Neural progenitor cell (in vitro differentiated cells): ENCODE results near the gene GSTO2. TPM values are rescaled to one million over a fixed set of nuclear protein-coding genes. Genes with fewer than 3 reads are reported as not detected.
"Not testable (repeated sequence)": the region's sequence is repeated elsewhere in the genome, so short reads cannot be mapped to it uniquely, and the experiment has no call there.

Experiments used
- DNase-seq: peaks from one replicate; pipeline ENCODE4 v3.0.0-alpha.2; 2016; ENCODE audit warnings: low spot score
- H2AFZ ChIP-seq: fragments of 200-600 bp; sonication (generic); replicated peaks from 2 replicates; pipeline ENCODE4 v1.6.1; 2016; ENCODE audit warnings: antibody characterized with exemption
- H3F3A ChIP-seq: fragments of 200-600 bp; sonication (generic); 2 replicates; pipeline ENCODE4 v1.6.1; 2016; ENCODE audit warnings: antibody characterized with exemption, low read depth
- H3K27ac ChIP-seq: fragments of 200-600 bp; sonication (generic); 2 replicates; pipeline ENCODE4 v1.5.1; 2016; ENCODE audit warnings: mild to moderate bottlenecking
- H3K27me3 ChIP-seq: fragments of 200-600 bp; sonication (generic); 2 replicates; pipeline ENCODE4 v1.6.1; 2016; ENCODE audit warnings: mild to moderate bottlenecking, moderate library complexity
- H3K36me3 ChIP-seq: fragments of 200-600 bp; sonication (generic); 2 replicates; pipeline ENCODE4 v1.5.1; 2016
- H3K4me1 ChIP-seq: fragments of 200-600 bp; sonication (generic); 2 replicates; pipeline ENCODE4 v1.6.1; 2016; ENCODE audit warnings: mixed run types
- H3K4me2 ChIP-seq: fragments of 200-600 bp; sonication (generic); 2 replicates; pipeline ENCODE4 v1.6.1; 2016
- H3K4me3 ChIP-seq: fragments of 200-600 bp; sonication (generic); 2 replicates; pipeline ENCODE4 v1.5.1; 2016
- H3K79me2 ChIP-seq: fragments of 200-600 bp; sonication (generic); 2 replicates; pipeline ENCODE4 v1.6.1; 2016; ENCODE audit warnings: low read depth
- H3K9ac ChIP-seq: fragments of 200-600 bp; sonication (generic); 2 replicates; pipeline ENCODE4 v1.6.1; 2016
- H3K9me3 ChIP-seq: fragments of 200-600 bp; sonication (generic); 2 replicates; pipeline ENCODE4 v1.5.1; 2016; ENCODE audit warnings: low read depth
- H4K20me1 ChIP-seq: fragments of 200-600 bp; sonication (generic); 2 replicates; pipeline ENCODE4 v1.6.1; 2016; ENCODE audit warnings: low read depth
- H3K27ac Mint-ChIP-seq: 3 replicates; pipeline ENCODE4 v1.8.0; 2021; ENCODE audit warnings: mixed read lengths
- H3K27me3 Mint-ChIP-seq: 2 replicates; pipeline ENCODE4 v1.8.0; 2022; ENCODE audit warnings: low read depth, mild to moderate bottlenecking, inconsistent platforms, moderate library complexity, mixed read lengths; ENCODE audit not compliant: insufficient read depth
- H3K36me3 Mint-ChIP-seq: 3 replicates; pipeline ENCODE4 v1.8.0; 2021; ENCODE audit warnings: mixed read lengths
- H3K4me1 Mint-ChIP-seq: 3 replicates; pipeline ENCODE4 v1.8.0; 2021; ENCODE audit warnings: mixed read lengths
- H3K4me3 Mint-ChIP-seq: 3 replicates; pipeline ENCODE4 v1.8.0; 2021; ENCODE audit warnings: mild to moderate bottlenecking, moderate library complexity, mixed read lengths
- H3K9me3 Mint-ChIP-seq: 3 replicates; pipeline ENCODE4 v1.8.0; 2020; ENCODE audit warnings: mixed read lengths
- CTCF ChIP-seq: fragments of 200-600 bp; sonication (generic); IDR thresholded peaks from 2 replicates; pipeline ENCODE4 v1.5.1; 2017; ENCODE audit warnings: antibody characterized with exemption, mild to moderate bottlenecking
- EZH2 ChIP-seq: fragments of 200-600 bp; sonication (generic); IDR thresholded peaks from 2 replicates; pipeline ENCODE4 v1.6.1; 2017; ENCODE audit warnings: antibody characterized with exemption, mild to moderate bottlenecking, moderate library complexity
- EZH2phosphoT487 ChIP-seq: fragments of 200-600 bp; sonication (generic); IDR thresholded peaks from 2 replicates; pipeline ENCODE4 v1.6.1; 2017; ENCODE audit warnings: antibody characterized with exemption
- total RNA-seq: library from RNA; depleted of rRNA; stranded (reverse); fragments of >200 nt; gene quantifications from 2 replicates; pipeline ENCODE4 v1.2.3, GENCODE V29; 2015; ENCODE audit warnings: low replicate concordance

Gene GSTO2
- total RNA-seq, 1 donor from 2014 or later, result 4.9 TPM

- H3K27ac ChIP-seq, result no peak overlapping the region
These were observed 23.8 kb upstream of the GSTO2 start for GRCh38 chr10:104245066-104245632.

GRCh38 chr10:104246976-104247375 is 22.0 kb upstream of the GSTO2 start:
- no peaks in the 10 kb centered on the region for H4K20me1 ChIP-seq
- Mint-ChIP-seq H3K4me3 (no peak overlapping the region), H3K27ac (no peak overlapping the region), H3K9me3 (no peaks in the 10 kb centered on the region), H3K27me3 (peaks cover 6% of the 10 kb centered on the region), H3K4me1 (peaks cover 7% of the 10 kb centered on the region), H3K36me3 (no peaks in the 10 kb centered on the region)
- no peak overlapping the region for H3K4me3 ChIP-seq
- no peak overlapping the region for H3K9ac ChIP-seq
- H3K27ac ChIP-seq, result no peak overlapping the region
- no peaks in the 10 kb centered on the region for H3K9me3 ChIP-seq
- H3K36me3 ChIP-seq, result no peaks in the 10 kb centered on the region
- H3K4me1 ChIP-seq, result no peaks in the 10 kb centered on the region
- H3F3A ChIP-seq, result no peaks in the 10 kb centered on the region
- no peak overlapping the region for H3K4me2 ChIP-seq
- TF ChIP-seq CTCF (no peak), EZH2phosphoT487 (no peak), EZH2 (no peak)
- DNase-seq, result no peak
- H3K27me3 ChIP-seq, result peaks cover 1% of the 10 kb centered on the region
- no peaks in the 10 kb centered on the region for H3K79me2 ChIP-seq
- H2AFZ ChIP-seq, result no peak overlapping the region

More at GRCh38 chr10:104245066-104245632, 23.8 kb upstream of the GSTO2 start:
- no peaks in the 10 kb centered on the region for H3K9me3 ChIP-seq
- H3K9ac ChIP-seq, result no peak overlapping the region
- H3K79me2 ChIP-seq, result no peaks in the 10 kb centered on the region
- H3K27me3 ChIP-seq, result no peaks in the 10 kb centered on the region
- H2AFZ ChIP-seq, result no peak overlapping the region
- DNase-seq, result no peak
- no peak overlapping the region for H3K4me3 ChIP-seq
- H3K36me3 ChIP-seq, result no peaks in the 10 kb centered on the region
- Mint-ChIP-seq H3K36me3 (no peaks in the 10 kb centered on the region), H3K9me3 (no peaks in the 10 kb centered on the region), H3K4me3 (no peak overlapping the region), H3K27ac (no peak overlapping the region), H3K27me3 (peaks cover 6% of the 10 kb centered on the region), H3K4me1 (no peaks in the 10 kb centered on the region)
- no peaks in the 10 kb centered on the region for H3K4me1 ChIP-seq
- no peaks in the 10 kb centered on the region for H3F3A ChIP-seq
- H4K20me1 ChIP-seq, result no peaks in the 10 kb centered on the region
- no peak for TF ChIP-seq CTCF
- no peak overlapping the region for H3K4me2 ChIP-seq

- Mint-ChIP-seq H3K36me3 (no peaks in the 10 kb centered on the region), H3K4me3 (no peak overlapping the region), H3K27me3 (peaks cover 6% of the 10 kb centered on the region), H3K4me1 (peaks cover 7% of the 10 kb centered on the region), H3K27ac (no peak overlapping the region), H3K9me3 (no peaks in the 10 kb centered on the region)
- no peaks in the 10 kb centered on the region for H3F3A ChIP-seq
- DNase-seq, result no peak
- no peak overlapping the region for H3K4me3 ChIP-seq
- H3K4me1 ChIP-seq, result no peaks in the 10 kb centered on the region
- H3K79me2 ChIP-seq, result no peaks in the 10 kb centered on the region
- H3K4me2 ChIP-seq, result no peak overlapping the region
- no peaks in the 10 kb centered on the region for H4K20me1 ChIP-seq
- TF ChIP-seq EZH2 (no peak), EZH2phosphoT487 (no peak), CTCF (no peak)
- H3K27ac ChIP-seq, result no peak overlapping the region
- H2AFZ ChIP-seq, result no peak overlapping the region
- H3K9ac ChIP-seq, result no peak overlapping the region
- H3K9me3 ChIP-seq, result no peaks in the 10 kb centered on the region
- H3K27me3 ChIP-seq, result peaks cover 8% of the 10 kb centered on the region
- no peaks in the 10 kb centered on the region for H3K36me3 ChIP-seq
These were observed 21.4 kb upstream of the GSTO2 start for GRCh38 chr10:104247513-104248146.

- H3K4me2 ChIP-seq, H3K9me3 ChIP-seq, H3K4me3 ChIP-seq, H4K20me1 ChIP-seq, H3K9me3 Mint-ChIP-seq, H3K27me3 Mint-ChIP-seq, H3K27ac Mint-ChIP-seq, H3K36me3 ChIP-seq, H3K27ac ChIP-seq, H3K4me3 Mint-ChIP-seq, H3K79me2 ChIP-seq, H3K36me3 Mint-ChIP-seq, H3K9ac ChIP-seq, DNase-seq, H3F3A ChIP-seq, H2AFZ ChIP-seq, H3K4me1 ChIP-seq: not testable (repeated sequence)
- peaks cover 21% of the 10 kb centered on the region for H3K27me3 ChIP-seq
- peaks cover 13% of the 10 kb centered on the region for H3K4me1 Mint-ChIP-seq
These were observed 20.1 kb upstream of the GSTO2 start for GRCh38 chr10:104248931-104249330.
